ENCODE data around the gene MMP23B.
A peak's percentile ranks its signal among the peaks of the same experiment; 100 is the strongest.

Gene MMP23B

DNA sequence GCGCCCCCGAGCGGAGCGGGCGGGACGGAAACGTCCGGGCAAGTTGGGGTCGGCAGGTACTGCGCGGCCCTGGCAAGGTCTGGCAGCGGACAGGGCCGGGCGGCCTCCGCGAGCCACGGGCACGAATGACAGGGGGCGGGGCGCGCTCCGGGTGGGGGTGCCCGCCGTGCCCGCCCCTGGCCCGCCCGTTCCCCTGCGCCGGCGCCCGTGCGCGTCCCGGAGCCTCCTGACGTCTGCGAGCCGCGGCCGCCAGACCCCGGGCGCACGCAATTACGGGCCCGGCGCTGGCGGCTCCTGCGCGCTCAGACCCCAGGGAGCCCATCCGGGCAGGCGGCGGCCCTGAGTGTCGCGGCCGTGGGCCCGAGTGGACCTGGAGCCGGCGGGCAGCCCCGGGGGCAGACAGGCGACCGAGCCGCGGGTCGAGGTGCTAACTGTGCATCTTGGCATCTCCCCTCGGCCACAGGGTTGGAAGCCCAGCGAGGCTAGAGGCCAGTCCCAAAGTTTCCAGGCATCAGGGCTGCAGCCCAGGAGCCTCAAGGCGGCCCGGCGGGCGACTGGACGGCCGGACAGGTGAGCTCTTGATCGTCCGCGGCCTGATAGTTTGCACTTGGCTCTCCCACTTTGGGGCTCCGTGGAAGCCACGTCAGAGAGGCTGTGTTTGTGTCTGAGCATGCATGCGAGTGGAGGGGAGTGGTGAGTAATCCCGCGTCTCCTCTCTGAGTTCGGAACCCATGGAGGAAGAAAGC is 15.8 kb upstream of the MMP23B start:
- TF ChIP-seq, protein P1, sequence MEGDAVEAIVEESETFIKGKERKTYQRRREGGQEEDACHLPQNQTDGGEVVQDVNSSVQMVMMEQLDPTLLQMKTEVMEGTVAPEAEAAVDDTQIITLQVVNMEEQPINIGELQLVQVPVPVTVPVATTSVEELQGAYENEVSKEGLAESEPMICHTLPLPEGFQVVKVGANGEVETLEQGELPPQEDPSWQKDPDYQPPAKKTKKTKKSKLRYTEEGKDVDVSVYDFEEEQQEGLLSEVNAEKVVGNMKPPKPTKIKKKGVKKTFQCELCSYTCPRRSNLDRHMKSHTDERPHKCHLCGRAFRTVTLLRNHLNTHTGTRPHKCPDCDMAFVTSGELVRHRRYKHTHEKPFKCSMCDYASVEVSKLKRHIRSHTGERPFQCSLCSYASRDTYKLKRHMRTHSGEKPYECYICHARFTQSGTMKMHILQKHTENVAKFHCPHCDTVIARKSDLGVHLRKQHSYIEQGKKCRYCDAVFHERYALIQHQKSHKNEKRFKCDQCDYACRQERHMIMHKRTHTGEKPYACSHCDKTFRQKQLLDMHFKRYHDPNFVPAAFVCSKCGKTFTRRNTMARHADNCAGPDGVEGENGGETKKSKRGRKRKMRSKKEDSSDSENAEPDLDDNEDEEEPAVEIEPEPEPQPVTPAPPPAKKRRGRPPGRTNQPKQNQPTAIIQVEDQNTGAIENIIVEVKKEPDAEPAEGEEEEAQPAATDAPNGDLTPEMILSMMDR (IDR thresholded peaks at IDR 0.05; ENCODE audit: control insufficient read depth, insufficient read depth, low read depth, low read length, missing control alignments) = no peak
- no peak for DNase-seq (ENCODE audit: low read depth)

DNA sequence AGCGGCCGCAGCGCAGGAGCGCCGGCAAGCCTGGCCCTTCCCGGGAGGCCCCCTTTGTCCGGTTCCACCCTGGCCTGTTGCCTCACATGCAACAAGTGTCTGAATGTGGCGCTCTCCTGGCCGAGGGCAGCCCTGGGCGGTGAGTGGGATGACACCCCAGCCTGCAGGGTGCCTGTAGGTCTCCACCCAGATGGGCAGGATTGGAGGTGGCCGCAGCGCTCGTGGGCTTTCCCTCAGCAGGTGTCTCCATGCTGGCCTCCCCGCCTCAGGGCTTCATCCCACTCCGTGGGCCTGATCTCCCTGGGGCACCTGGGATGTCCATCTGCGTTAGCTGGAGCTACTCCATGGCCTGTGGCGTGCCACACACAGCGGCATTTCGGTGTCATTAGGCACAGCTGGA is 15.1 kb upstream of the MMP23B start:
- H3K4me3 ChIP-seq (ENCODE audit: control insufficient read depth, low read depth, low read length) = peak overlapping the region; percentile 96

More for the DNA sequence above, 15.8 kb upstream of the MMP23B start:
- H3K4me3 ChIP-seq (ENCODE audit: control insufficient read depth, low read depth, low read length) = peak overlapping the region; percentile 96

DNA sequence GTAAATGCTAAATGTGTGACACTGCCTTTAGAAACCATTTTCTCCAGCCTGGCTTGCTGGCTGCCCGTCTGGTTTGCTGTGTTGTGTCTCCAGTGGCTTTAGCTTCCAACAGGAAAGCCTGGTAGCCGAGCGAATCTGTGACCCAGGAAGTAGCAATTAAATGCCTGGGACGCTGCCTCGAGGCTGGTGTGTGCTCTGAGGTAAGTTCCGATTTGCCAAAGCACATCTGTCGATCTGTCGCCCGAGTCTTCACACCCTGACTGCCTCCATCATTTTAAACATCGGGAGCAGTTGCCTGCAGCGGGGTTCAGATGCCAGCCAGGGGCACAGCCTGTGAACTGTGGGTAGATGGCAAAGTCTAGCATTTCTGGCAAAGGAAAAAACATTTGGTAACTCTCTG is 14.5 kb upstream of the MMP23B start:
- TF ChIP-seq, protein P1 (IDR thresholded peaks at IDR 0.05; ENCODE audit: control insufficient read depth, insufficient read depth, low read depth, low read length, missing control alignments) = no peak
- no peak overlapping the region for H3K4me3 ChIP-seq (ENCODE audit: control insufficient read depth, low read depth, low read length)

More for the DNA sequence above, 15.1 kb upstream of the MMP23B start:
- no peak for DNase-seq (ENCODE audit: low read depth)
- TF ChIP-seq, protein P1 (IDR thresholded peaks at IDR 0.05; ENCODE audit: control insufficient read depth, insufficient read depth, low read depth, low read length, missing control alignments) = no peak

DNA sequence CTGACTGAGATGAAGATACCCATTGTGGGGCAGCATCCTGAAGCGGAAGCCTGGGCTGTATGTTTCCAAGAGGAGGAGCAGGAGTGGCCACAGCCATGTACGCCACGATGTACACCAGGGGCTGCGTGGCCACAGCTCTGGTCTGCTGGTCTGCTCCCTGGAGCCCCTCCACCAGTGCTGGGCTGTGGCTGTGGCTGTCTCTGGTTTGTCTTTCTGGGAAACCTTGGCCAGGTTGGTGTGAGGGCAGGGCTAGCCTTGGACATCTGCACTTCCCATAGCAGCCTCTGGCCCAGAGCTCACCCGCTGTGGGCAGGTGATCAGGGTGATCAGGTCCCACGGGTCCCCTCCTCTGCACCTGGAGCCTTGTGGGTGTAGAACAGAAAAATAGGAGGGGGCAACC is 14.0 kb upstream of the MMP23B start:
- no peak for DNase-seq (ENCODE audit: low read depth)
- TF ChIP-seq, protein P1 (IDR thresholded peaks at IDR 0.05; ENCODE audit: control insufficient read depth, insufficient read depth, low read depth, low read length, missing control alignments) = no peak
- no peak overlapping the region for H3K4me3 ChIP-seq (ENCODE audit: control insufficient read depth, low read depth, low read length)

More for the DNA sequence above, 14.5 kb upstream of the MMP23B start:
- no peak for DNase-seq (ENCODE audit: low read depth)

DNA sequence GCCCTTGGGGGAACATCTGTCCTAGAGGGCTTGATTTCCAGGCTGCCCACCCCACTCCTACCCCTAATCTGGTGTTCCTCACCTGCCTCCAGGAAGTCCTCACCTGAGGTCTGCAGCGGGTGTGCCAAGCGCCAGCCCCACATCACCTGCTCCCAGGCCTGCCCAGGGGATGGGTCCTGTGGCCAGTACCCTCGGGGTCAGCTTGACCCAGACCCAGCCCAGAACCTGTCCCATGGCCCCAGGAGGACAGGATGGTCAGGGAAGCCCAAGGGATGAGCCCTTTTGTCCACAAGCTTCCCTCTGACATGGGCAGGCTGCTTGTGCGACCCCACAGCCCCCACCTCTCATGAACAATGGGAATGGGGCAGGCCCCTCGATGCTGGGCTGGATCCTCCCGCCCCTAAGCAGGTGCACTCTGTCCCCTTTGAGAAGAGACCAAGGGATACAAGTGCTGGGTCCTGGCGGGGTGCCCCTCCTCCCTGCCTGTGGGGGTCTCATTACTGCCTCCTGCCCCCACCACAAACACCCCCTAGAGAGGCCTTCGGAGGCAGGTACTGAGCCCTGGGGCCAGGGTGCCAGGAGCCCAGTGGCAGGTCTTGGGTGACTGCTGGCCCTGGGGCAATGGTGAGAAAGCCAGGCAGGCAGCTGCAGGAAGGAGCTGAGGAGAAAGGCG is 13.4 kb upstream of the MMP23B start:
- TF ChIP-seq, protein P1 (IDR thresholded peaks at IDR 0.05; ENCODE audit: control insufficient read depth, insufficient read depth, low read depth, low read length, missing control alignments) = no peak
- H3K4me3 ChIP-seq (ENCODE audit: control insufficient read depth, low read depth, low read length) = no peak overlapping the region
- DNase-seq (ENCODE audit: low read depth) = no peak

DNA sequence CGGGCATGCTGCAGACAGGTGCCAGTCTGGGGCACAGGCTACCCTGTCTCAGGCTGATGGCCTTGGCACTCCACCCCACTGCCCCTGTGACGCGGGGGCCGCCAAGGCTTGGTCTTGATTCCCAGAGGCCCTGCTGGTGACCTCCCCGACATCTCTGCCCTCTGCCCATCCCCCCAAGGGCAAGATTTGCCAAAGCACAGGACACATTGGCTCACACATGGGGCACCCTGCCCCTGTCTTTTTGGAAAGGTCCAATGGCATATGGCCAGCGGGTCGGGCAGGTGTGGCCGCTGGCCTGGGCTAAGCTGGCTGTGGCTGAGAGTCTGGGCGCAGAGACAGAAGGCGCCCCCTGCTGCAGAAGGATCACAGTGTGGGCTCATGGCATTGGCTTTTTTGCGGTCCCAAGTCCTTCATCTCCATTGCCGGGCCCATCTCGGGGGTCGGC is 12.0 kb upstream of the MMP23B start:
- TF ChIP-seq, protein P1 (IDR thresholded peaks at IDR 0.05; ENCODE audit: control insufficient read depth, insufficient read depth, low read depth, low read length, missing control alignments) = peak; percentile 33
- DNase-seq (ENCODE audit: low read depth) = no peak
- H3K4me3 ChIP-seq (ENCODE audit: control insufficient read depth, low read depth, low read length) = no peak overlapping the region
